HCT116 (cell line): Measurements from ENCODE around the gene MICAL3. TPM values are rescaled to one million over a fixed set of nuclear protein-coding genes. Genes with fewer than 3 reads are reported as not detected.

Experiments
- ATAC-seq: fragments of 200-7000 bp; cut with Tn5 transposase; 2 replicates; pipeline ENCODE4 v1.9.1; 2020; ENCODE audit warnings: mild to moderate bottlenecking, moderate library complexity
- BruUV-seq: library from RNA; stranded (reverse); fragments of 400-500 nt; replicated peaks from 2 replicates; lab custom pipeline; 2021; lab: Mats Ljungman, UMichigan
- CTCF ChIA-PET: fragments of 300-600 bp; sonication (Branson Sonifier 250); formaldehyde crosslinking; loops from one replicate; lab custom pipeline; 2021; ENCODE audit warnings: antibody characterized with exemption; lab: Charles Lee
- POLR2A ChIA-PET: fragments of 300-600, 350-600 bp; sonication (Branson Sonifier 250); formaldehyde crosslinking; loops from one replicate; lab custom pipeline; 2021; ENCODE audit warnings: antibody characterized with exemption; lab: Charles Lee
- RAD21 ChIA-PET, 2 experiments: fragments of 300-600 bp; sonication (Branson Sonifier 250); formaldehyde crosslinking; loops; one replicate each; lab custom pipeline; 2023; ENCODE audit warnings: low total read pairs in 2 of 2; ENCODE audit not compliant: uncharacterized antibody in 2 of 2, unreplicated experiment in 2 of 2, low non-redundant PET in 1 of 2; lab: Charles Lee
- DNase-seq: peaks from one replicate; pipeline ENCODE4 v3.0.0-alpha.2; 2010; ENCODE audit warnings: low read depth, low spot score
- H2AFZ ChIP-seq: fragments of 200-600 bp; shearing (Covaris generic), sonication (generic); 2 replicates; pipeline ENCODE4 v1.6.1; 2017; ENCODE audit warnings: low read depth, mixed run types, mixed read lengths, antibody characterized with exemption, low read length; ENCODE audit not compliant: poor library complexity, severe bottlenecking
- H3K27ac ChIP-seq: 2 replicates; pipeline ENCODE4 v1.5.1; 2012; ENCODE audit warnings: low read depth, low read length
- H3K27me3 ChIP-seq: fragments of 200-600 bp; sonication (generic); 2 replicates; pipeline ENCODE4 v1.6.1; 2016; ENCODE audit warnings: mixed run types, low read length, mixed read lengths; ENCODE audit not compliant: insufficient read depth
- H3K36me3 ChIP-seq, 2 experiments: fragments of 200-500 bp in 1 of 2; fragments of 200-600 bp in 1 of 2; sonication (Bioruptor generic) in 1 of 2; sonication (generic) in 1 of 2; 2 replicates each; pipeline versions ENCODE4 v1.5.1 to v1.6.1; 2014 to 2016; ENCODE audit warnings: low read length in 2 of 2, inconsistent platforms in 1 of 2, mixed read lengths in 1 of 2, mixed run types in 1 of 2; ENCODE audit not compliant: insufficient read depth in 2 of 2, control insufficient read depth in 1 of 2
- H3K4me1 ChIP-seq, 2 experiments: fragments of 200-600 bp in 1 of 2; sonication (generic) in 1 of 2; 2 replicates each; pipeline versions ENCODE4 v1.5.1 to v1.6.1; 2012 to 2017; ENCODE audit warnings: low read length in 2 of 2, inconsistent platforms in 1 of 2, mild to moderate bottlenecking in 1 of 2, mixed read lengths in 1 of 2, mixed run types in 1 of 2, moderate library complexity in 1 of 2; ENCODE audit not compliant: insufficient read depth in 2 of 2, control insufficient read depth in 1 of 2
- H3K4me2 ChIP-seq: fragments of 200-600 bp; sonication (generic); 2 replicates; pipeline ENCODE4 v1.6.1; 2017; ENCODE audit warnings: mixed run types, low read length, mixed read lengths
- H3K4me3 ChIP-seq, 2 experiments: fragments of 200-600 bp in 1 of 2; sonication (generic) in 1 of 2; replicated peaks in 1 of 2; 2 replicates each; pipeline ENCODE4 v1.5.1; 2011 to 2016; ENCODE audit warnings: low read length in 2 of 2, control low read depth in 1 of 2, low read depth in 1 of 2, mild to moderate bottlenecking in 1 of 2, mixed read lengths in 1 of 2, mixed run types in 1 of 2
- H3K79me2 ChIP-seq: fragments of 200-600 bp; sonication (generic); 2 replicates; pipeline ENCODE4 v1.6.1; 2017; ENCODE audit warnings: mild to moderate bottlenecking, mixed run types, low read length, moderate library complexity, mixed read lengths; ENCODE audit not compliant: insufficient read depth
- H3K9ac ChIP-seq: fragments of 200-600 bp; sonication (generic); 2 replicates; pipeline ENCODE4 v1.6.1; 2016; ENCODE audit warnings: low read length, mixed read lengths
- H3K9me2 ChIP-seq: fragments of 200-600 bp; sonication (generic), shearing (Covaris generic); 2 replicates; pipeline ENCODE4 v1.6.1; 2017; ENCODE audit warnings: mixed run types, mild to moderate bottlenecking, moderate library complexity; ENCODE audit not compliant: insufficient read depth
- H3K9me3 ChIP-seq, 2 experiments: fragments of 200-500 bp in 1 of 2; fragments of 200-600 bp in 1 of 2; sonication (Bioruptor generic) in 1 of 2; sonication (generic) in 1 of 2; 2 replicates each; pipeline ENCODE4 v1.6.1; 2014 to 2017; ENCODE audit warnings: low read length in 2 of 2, mixed read lengths in 2 of 2, inconsistent platforms in 1 of 2, low read depth in 1 of 2, mild to moderate bottlenecking in 1 of 2, mixed run types in 1 of 2, moderate library complexity in 1 of 2; ENCODE audit not compliant: control insufficient read depth in 1 of 2, insufficient read depth in 1 of 2
- H4K20me1 ChIP-seq: fragments of 200-600 bp; sonication (generic), shearing (Covaris generic); 2 replicates; pipeline ENCODE4 v1.6.1; 2017; ENCODE audit warnings: mixed run types, mild to moderate bottlenecking, moderate library complexity; ENCODE audit not compliant: insufficient read depth
- EGR1 ChIP-seq: IDR thresholded peaks from 2 replicates; pipeline ENCODE4 v1.6.1; 2012; ENCODE audit warnings: low read depth
- EZH2 ChIP-seq: fragments of 200-600 bp; sonication (generic); IDR thresholded peaks from 2 replicates; pipeline ENCODE4 v1.6.1; 2017; ENCODE audit warnings: antibody characterized with exemption, mixed run types
- EZH2phosphoT487 ChIP-seq: fragments of 200-600 bp; IDR thresholded peaks from 2 replicates; pipeline ENCODE4 v1.6.1; 2018; ENCODE audit warnings: antibody characterized with exemption, borderline replicate concordance
- FOSL1 ChIP-seq: IDR thresholded peaks from 2 replicates; pipeline ENCODE4 v1.6.1; 2012; ENCODE audit warnings: low read depth
- JUND ChIP-seq: IDR thresholded peaks from 2 replicates; pipeline ENCODE4 v1.6.1; 2012
- POLR2A ChIP-seq: IDR thresholded peaks from 2 replicates; pipeline ENCODE4 v1.7.0; 2011; ENCODE audit warnings: borderline replicate concordance; ENCODE audit not compliant: insufficient read depth, insufficient read length; ENCODE audit errors: extremely low read depth
- RAD21 ChIP-seq: IDR thresholded peaks from 2 replicates; pipeline ENCODE4 v1.6.1; 2012; ENCODE audit warnings: low read depth, mild to moderate bottlenecking
- SIN3A ChIP-seq: IDR thresholded peaks from 2 replicates; pipeline ENCODE4 v1.6.1; 2012; ENCODE audit warnings: low read depth
- TCF7L2 ChIP-seq: IDR thresholded peaks from 2 replicates; pipeline ENCODE4 v1.7.0; 2011; ENCODE audit warnings: borderline replicate concordance, inconsistent platforms; ENCODE audit not compliant: insufficient read depth, insufficient read length; ENCODE audit errors: extremely low read depth
- YY1 ChIP-seq: IDR thresholded peaks from 2 replicates; pipeline ENCODE4 v1.6.1; 2011; ENCODE audit warnings: low read length, low read depth, moderate library complexity, mild to moderate bottlenecking; ENCODE audit not compliant: insufficient replicate concordance; ENCODE audit errors: extremely low read depth
- ZFX ChIP-seq: fragments of 450-650 bp; IDR thresholded peaks from 2 replicates; pipeline ENCODE4 v1.6.1; 2017
- ZNF274 ChIP-seq: fragments of 200-500 bp; sonication (Bioruptor generic); IDR thresholded peaks from 2 replicates; pipeline ENCODE4 v1.6.1; 2014; ENCODE audit warnings: mild to moderate bottlenecking, low read depth, low read length, inconsistent platforms
- intact Hi-C: fragments of 100-400 bp; cut with micrococcal nuclease; formaldehyde crosslinking; loops from 2 replicates; pipeline ENCODE4 v1.10.0; 2022
- total RNA-seq: library from RNA; stranded (reverse); gene quantifications from one replicate; pipeline ENCODE4 v1.2.1, GENCODE V29; 2021; ENCODE audit not compliant: unreplicated experiment
- TF ChIP-seq, protein P1 (sequence below): IDR thresholded peaks from 2 replicates; pipeline ENCODE4 v1.6.1; 2012

Gene MICAL3
- total RNA-seq, 1 experiment from 2014 or later: 30.8 TPM

- TF ChIP-seq JUND (no peak), SIN3A (no peak), EGR1 (no peak), RAD21 (no peak), TCF7L2 (no peak), FOSL1 (no peak), ZNF274 (no peak), ZFX (no peak), EZH2 (no peak), YY1 (no peak)
- TF ChIP-seq, protein P1, sequence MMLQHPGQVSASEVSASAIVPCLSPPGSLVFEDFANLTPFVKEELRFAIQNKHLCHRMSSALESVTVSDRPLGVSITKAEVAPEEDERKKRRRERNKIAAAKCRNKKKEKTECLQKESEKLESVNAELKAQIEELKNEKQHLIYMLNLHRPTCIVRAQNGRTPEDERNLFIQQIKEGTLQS: no peak
- TF ChIP-seq, all 23 proteins: peak for 0
These were observed 43.4 kb upstream of the MICAL3 start (continued) for GRCh38 chr22:18067548-18068341.

GRCh38 chr22:18067121-18067520, 42.8 kb upstream of the MICAL3 start:
- BruUV-seq: no TSS peak
- ATAC-seq: no peak

More at GRCh38 chr22:18067121-18067520, 42.8 kb upstream of the MICAL3 start:
- Histone ChIP-seq H3K4me2 (no peak overlapping the region), H3K27me3 (no peaks in the 10 kb centered on the region; the same call in 1 of the 2 replicates), H2AFZ (no peak overlapping the region), H3K4me1 (no peaks in the 10 kb centered on the region), H3K36me3 (no peaks in the 10 kb centered on the region), H4K20me1 (no peaks in the 10 kb centered on the region), H3K4me3 (no peak overlapping the region), H3K9me3 (no peaks in the 10 kb centered on the region), H3K79me2 (no peaks in the 10 kb centered on the region), H3K9me2 (no peaks in the 10 kb centered on the region), H3K9ac (no peak overlapping the region), H3K27ac (no peak overlapping the region)
- TF ChIP-seq EZH2phosphoT487: no peak
- TF ChIP-seq POLR2A: no peak
- intact Hi-C loops: no loop called here
- POLR2A ChIA-PET: no interaction called here
- RAD21 ChIA-PET: no interaction called here
- CTCF ChIA-PET: no interaction called here
- no peak for DNase-seq
